HG02885 (cell line): ENCODE results near the gene ARHGEF4.

Experiments used
- ATAC-seq: cut with Tn5 transposase; IDR thresholded peaks from one replicate; pipeline ENCODE4 v1.9.1; 2021; ENCODE audit warnings: mild to moderate bottlenecking; ENCODE audit not compliant: unreplicated experiment, poor library complexity

ARHGEF4 gene

DNA sequence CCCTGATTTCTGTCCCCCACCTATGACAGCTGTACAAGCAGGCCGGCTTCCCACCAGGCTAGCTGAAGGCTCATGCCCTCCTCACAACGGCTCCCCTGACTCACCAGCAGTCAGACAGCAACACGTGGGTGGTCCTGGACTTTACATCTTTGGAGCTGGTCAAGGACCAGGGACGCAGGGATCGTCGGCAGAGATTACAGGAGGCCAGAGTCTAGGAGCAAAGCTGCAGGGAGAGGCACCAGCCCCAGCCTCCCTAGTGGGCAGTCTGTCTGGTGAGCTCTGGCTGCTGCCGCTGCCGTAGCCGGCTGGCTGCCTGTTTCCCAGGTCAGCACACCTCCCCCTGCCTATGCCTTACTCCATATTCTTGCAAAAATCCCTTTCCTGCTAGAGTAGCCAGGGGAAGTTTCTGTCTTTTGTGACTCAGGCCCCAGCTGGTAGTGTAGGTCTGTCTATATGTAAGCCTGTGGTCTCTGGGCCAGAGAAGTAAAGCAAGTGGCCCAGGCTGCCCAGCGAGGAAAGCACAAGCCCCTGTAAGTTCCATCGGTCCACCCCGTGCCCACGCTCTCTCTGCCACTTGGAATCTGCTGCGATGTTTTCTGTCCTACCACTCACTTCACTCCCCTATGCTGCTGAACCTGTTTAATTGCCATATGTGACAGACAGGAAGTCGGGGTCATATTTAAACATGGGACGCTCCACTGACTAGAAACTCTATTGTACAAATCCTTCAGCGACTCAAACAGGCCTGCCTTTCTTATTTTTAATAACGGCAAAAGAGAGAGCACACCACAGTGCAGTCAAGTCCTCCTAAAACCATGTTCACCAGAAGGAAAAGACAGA is 2.4 kb upstream of the ARHGEF4 start:
- ATAC-seq, result no peak

DNA sequence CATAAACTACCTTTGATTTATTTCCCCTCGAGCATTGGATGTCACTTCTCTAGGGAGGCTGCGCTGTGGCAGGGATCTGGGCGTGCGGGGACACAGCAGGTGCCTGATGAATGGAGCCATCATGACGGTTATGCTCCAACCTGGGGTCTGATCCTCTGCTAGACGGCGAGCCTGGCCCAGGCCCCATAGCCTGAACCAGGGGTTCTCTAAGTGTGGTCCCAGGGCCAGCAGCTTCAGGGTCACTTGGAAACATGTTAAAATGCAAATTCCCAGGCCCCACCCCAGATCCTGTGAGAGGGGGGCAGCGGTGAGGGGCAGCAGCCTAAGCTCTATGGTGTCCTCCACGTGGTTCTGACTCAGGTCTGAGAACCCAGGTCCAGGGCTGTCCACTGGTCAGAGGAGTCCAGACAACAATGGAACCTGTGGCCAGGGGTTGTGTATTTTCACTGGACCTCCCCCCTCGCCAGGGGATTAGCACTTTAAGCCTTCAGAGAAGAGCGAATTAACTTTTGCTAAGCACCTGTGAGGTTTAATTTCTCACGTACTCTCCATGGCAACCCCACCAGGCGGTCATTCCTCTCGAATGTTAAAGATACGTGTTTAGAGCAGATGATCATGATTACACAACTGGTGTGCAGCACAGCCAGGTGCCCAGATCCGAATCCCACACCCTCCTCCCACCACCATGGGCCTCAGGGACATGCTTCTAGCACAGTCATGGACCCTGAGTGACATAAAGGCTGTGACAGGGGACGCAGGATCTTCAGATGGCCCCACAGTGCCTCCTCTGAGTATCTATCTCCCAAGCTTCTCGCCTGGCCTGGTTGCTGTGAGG is 1.6 kb upstream of the ARHGEF4 start:
- ATAC-seq, result no peak

DNA sequence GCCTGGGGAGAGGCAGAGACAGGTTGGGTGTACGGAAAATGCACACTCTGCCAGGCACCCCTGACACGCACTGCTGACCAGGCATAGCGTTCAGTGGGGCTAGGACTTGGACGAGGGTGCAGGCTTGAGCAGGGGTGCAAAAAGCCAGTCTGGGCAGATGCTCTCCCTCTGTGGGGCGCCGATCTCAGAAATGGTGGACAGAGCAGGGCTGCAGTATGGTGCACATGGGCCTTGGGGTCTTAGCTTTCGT is 1.0 kb upstream of the ARHGEF4 start:
- no peak for ATAC-seq

GRCh38 chr2:130837175-130837810 is 579 bp downstream of the ARHGEF4 start:
- ATAC-seq, result no peak

DNA sequence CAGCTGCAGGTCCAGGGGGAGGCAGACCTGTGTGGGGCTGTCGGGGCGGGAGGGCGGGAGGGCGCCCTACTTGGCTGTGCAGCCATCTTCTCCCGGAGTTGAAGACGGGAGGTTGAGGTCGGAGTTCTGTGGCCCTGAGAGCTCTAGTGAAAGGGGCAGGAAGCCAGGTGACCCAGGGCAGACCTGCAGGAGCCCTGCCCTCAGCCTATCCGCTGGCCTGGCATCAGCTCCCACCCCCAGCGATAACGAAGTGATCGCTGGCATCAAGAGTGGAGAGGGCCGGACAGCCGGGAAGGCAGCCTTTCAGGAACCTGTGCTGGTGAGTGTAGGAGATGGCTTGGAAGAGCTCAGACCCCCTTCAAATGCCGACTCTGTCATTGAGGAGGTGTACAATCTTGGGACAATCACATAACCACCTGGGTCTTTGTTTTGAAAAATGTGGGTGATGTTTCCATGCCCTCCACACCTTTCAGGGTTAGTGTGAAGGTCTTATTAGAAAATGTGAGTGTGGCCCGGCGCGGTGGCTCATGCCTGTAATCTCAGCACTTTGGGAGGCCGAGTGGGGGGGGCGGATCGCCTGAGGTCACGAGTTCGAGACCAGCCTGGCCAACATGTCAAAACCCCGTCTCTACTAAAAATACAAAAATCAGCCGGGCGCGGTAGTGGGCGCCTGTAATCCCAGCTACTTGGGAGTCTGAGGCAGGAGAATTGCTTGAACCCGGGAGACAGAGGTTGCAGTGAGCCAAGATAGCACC is 1.3 kb downstream of the ARHGEF4 start:
- no peak for ATAC-seq

DNA sequence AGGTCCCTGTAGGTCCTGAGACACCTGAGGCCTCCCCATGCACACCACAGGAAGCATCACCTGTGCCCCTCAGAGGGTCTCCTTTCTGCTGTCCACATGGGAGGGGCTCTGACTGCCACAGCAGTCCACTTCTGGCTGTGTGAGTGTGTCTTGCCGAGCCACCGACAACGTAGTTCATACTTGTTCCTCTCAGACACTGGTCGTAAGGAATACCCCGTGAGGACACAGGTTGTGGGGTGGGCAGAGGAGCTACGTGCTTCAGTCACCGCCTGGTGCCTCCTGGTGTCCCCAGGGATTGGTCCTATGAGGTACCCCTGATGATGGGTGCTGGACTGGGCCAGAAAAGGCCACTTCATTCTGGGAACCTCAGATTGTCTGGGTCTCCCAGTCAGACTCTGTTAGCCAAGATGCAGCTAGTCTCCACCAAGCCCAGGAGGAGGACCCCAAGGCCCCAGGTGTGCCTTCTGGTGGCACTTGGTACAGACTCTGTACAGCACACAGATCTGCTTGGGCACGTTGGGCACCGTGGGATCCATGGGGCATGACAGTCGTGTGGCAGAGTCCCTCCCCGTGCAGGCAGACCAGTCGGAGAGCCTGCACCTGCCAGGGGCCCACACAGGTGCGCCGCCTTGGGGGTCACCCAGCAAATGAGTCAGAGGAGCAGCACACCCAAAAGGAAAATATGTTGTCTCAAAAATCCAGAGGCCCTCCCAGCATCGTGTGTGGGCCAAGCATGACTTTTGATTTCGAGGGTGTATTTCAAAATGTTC is 2.5 kb downstream of the ARHGEF4 start:
- ATAC-seq, result no peak

GRCh38 chr2:130840506-130840905 is 3.8 kb downstream of the ARHGEF4 start:
- no peak for ATAC-seq

- ATAC-seq, result no peak
Observed at GRCh38 chr2:130841741-130842365, 5.1 kb downstream of the ARHGEF4 start.

- ATAC-seq, result no peak
Observed at GRCh38 chr2:130842770-130843169, 6.1 kb downstream of the ARHGEF4 start.

- ATAC-seq, result no peak
Observed at GRCh38 chr2:130843321-130843985, 6.7 kb downstream of the ARHGEF4 start.

DNA sequence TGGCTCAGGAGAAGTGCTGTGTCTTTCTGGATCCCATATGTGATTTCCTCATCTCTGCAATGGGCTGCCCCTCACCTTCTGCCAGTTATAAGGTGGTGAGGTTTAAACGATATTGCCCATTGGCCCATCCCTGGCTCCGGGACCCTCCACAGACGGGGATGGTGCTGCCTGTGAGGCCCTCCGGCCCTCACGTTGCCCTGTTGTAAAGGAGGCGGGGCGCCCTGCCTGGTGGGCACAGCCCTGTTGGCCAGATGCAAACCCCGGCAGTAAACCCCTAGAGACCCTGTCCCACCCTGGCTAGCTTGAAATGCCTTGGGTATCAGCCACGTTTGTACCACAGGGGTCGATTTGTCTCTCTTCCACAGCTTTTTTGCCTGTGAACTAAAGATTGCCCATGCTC is 7.4 kb downstream of the ARHGEF4 start:
- no peak for ATAC-seq

DNA sequence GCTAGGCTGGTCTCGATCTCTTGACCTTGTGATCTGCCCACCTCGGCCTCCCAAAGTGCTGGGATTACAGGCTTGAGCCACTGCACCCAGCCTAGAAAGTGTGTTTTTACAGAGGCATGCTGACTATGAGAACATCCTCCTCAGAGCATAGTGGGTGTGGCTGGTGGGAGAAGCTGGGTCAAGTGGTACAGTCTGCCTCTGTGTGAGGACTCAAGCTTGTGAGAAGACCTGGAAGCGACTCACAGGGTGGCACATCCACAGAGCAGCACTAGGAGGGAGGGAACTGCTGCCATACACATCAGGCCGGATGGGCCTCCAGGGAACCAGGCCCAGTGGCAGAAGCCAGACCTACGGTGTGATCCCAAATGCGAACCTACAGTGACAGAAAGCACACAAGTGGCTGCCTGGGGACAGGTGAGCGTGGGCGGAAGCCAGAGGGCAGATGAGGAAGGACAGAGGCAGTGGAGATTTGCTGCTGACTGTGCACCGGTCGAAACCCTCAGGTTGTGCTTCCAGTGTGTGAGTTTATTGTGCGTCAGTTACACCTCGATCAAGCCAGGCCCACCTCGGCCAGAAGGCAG is 8.9 kb downstream of the ARHGEF4 start:
- no peak for ATAC-seq

GRCh38 chr2:130846233-130846632 is 9.5 kb downstream of the ARHGEF4 start:
- no peak for ATAC-seq

DNA sequence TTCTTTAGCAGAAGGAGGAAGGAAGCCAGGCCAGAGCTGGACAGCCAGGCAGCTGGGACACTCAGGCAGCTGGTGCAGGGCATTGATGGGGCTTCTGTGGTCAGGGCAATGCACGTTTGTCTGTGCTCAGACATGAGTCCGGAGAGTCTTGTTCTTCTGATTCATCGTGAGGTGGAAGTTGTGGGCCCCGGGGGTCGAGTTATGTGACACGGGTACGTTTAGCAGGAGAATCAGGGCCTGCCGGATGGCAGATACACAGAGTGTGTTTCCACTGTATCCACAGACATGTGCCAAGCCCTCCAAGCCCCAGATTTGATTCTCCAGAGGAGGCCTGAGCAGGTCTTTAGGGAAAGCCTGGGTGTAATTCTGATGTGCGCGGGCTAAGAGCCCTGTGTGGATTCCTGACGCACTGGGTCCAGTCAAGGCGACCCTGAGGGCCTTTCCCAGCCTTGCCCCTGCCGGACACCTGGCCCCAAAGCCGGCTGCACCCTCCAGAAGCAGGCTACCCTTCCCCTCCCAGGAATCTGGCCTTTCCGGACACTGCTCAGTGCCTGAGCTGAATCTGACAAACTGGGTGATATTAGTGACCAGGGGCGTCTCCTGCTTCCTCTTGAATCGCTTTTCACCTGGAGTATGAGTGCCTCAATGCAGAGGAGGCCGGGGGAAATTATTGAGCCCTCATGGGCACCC is 10.1 kb downstream of the ARHGEF4 start:
- ATAC-seq, result no peak

- no peak for ATAC-seq
Observed at GRCh38 chr2:130847776-130848525, 11.2 kb downstream of the ARHGEF4 start.

DNA sequence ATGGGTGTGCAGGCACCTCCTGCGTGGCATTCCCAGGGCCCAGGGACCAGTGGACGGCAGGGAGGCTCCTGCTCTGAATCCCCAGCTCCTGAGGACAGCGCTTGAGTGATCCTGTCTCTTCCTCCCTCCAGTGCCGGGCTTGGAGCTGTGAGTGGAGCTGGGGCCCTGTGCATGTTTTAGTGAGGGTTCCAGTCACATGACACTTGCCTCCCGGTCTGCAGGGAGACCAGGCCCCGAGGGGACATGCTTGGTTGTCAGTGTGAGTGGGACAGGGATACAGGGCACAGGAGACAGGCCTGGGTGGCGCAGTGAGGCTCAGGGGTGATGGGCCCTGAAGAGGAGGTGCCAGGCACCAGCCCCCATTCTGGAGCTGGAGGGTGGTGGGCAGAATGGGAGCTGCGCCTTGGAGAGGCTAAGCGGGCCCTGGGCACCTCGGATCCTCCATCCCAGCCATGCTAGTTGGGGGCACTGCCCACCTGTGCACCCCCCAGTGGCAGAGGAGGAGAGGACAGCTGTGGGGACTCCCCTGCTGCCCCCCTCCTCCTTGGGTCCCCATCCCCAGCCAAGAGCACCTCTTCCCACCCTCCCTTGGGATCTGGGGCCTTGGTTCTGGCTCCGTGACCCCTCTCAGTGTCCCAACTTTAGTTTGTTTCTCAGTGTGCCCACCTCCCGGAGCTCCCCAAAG is 12.0 kb downstream of the ARHGEF4 start:
- no peak for ATAC-seq
